ENCODE data around the gene KIF26A.

- TF ChIP-seq CBX5 (CRISPR knock-in tag; IDR thresholded peaks at IDR 0.05; ENCODE audit: borderline replicate concordance) = no peak
- no peak for TF ChIP-seq MAZ (IDR thresholded peaks at IDR 0.05; ENCODE audit: borderline replicate concordance, low read depth, low read length)
- TF ChIP-seq MAZ (CRISPR knock-in tag; IDR thresholded peaks at IDR 0.05; ENCODE audit: low read depth) = no peak
- TF ChIP-seq ZKSCAN5 (CRISPR knock-in tag; IDR thresholded peaks at IDR 0.05) = no peak
- no peak for TF ChIP-seq ZNF572 (CRISPR knock-in tag; IDR thresholded peaks at IDR 0.05)
- TF ChIP-seq CHD2 (IDR thresholded peaks at IDR 0.05; ENCODE audit: low read depth, low read length) = no peak
- no peak for TF ChIP-seq HDAC2 (CRISPR knock-in tag; IDR thresholded peaks at IDR 0.05)
These were observed 62.2 kb downstream of the KIF26A start for GRCh38 chr14:104200591-104200990.

Data from HepG2 (cell line).